DND-41 (cell line): ENCODE data around the gene MOB3B.

Source experiments
- ATAC-seq: fragments of 200-7000 bp; cut with Tn5 transposase; 3 replicates; pipeline ENCODE4 v1.9.1; 2021; ENCODE audit warnings: low read depth; ENCODE audit not compliant: insufficient read depth
- DNase-seq: peaks from one replicate; pipeline ENCODE4 v3.0.0-alpha.2; 2020
- H2AFZ ChIP-seq: 2 replicates; pipeline ENCODE4 v1.6.0; 2012; ENCODE audit warnings: low read depth, low read length
- H3K27ac ChIP-seq: 2 replicates; pipeline ENCODE4 v1.5.1; 2012; ENCODE audit warnings: low read length, inconsistent platforms
- H3K27me3 ChIP-seq: fragments of 200-600 bp; sonication (generic); 2 replicates; pipeline ENCODE4 v1.6.0; 2012; ENCODE audit warnings: low read length, mild to moderate bottlenecking, inconsistent platforms; ENCODE audit not compliant: insufficient read depth, poor library complexity
- H3K36me3 ChIP-seq: 2 replicates; pipeline ENCODE4 v1.5.1; 2012; ENCODE audit warnings: low read length, inconsistent platforms; ENCODE audit not compliant: insufficient read depth
- H3K4me1 ChIP-seq: 2 replicates; pipeline ENCODE4 v1.5.1; 2012; ENCODE audit warnings: mild to moderate bottlenecking, low read length; ENCODE audit not compliant: insufficient read depth
- H3K4me2 ChIP-seq: 2 replicates; pipeline ENCODE4 v1.6.0; 2012; ENCODE audit warnings: mild to moderate bottlenecking, moderate library complexity, low read length, inconsistent platforms; ENCODE audit not compliant: insufficient read depth
- H3K4me3 ChIP-seq, 2 experiments: fragments of 200-600 bp in 1 of 2; shearing (Covaris generic) in 1 of 2; 2 replicates each; pipeline ENCODE4 v1.5.1; 2012 to 2016; ENCODE audit warnings: inconsistent platforms in 2 of 2, low read length in 2 of 2, mild to moderate bottlenecking in 2 of 2, low read depth in 1 of 2, moderate library complexity in 1 of 2
- H3K79me2 ChIP-seq: 2 replicates; pipeline ENCODE4 v1.6.0; 2012; ENCODE audit warnings: low read length, inconsistent platforms; ENCODE audit not compliant: insufficient read depth
- H3K9ac ChIP-seq: 2 replicates; pipeline ENCODE4 v1.6.0; 2012; ENCODE audit warnings: low read depth, mild to moderate bottlenecking, inconsistent platforms, low read length, moderate library complexity
- H3K9me3 ChIP-seq: 2 replicates; pipeline ENCODE4 v1.5.1; 2012; ENCODE audit warnings: low read length, moderate library complexity, mild to moderate bottlenecking, inconsistent platforms; ENCODE audit not compliant: insufficient read depth, severe bottlenecking
- H4K20me1 ChIP-seq: 2 replicates; pipeline ENCODE4 v1.6.0; 2012; ENCODE audit warnings: low read length; ENCODE audit not compliant: insufficient read depth
- CTCF ChIP-seq: IDR thresholded peaks from 2 replicates; pipeline ENCODE4 v1.5.1; 2012; ENCODE audit warnings: borderline replicate concordance, low read length, moderate library complexity, mild to moderate bottlenecking; ENCODE audit not compliant: poor library complexity, severe bottlenecking; ENCODE audit errors: extremely low read depth
- EZH2 ChIP-seq: IDR thresholded peaks from 3 replicates; pipeline ENCODE4 v1.6.1; 2012; ENCODE audit warnings: borderline replicate concordance, low read depth, mild to moderate bottlenecking, moderate library complexity, low read length, inconsistent platforms; ENCODE audit not compliant: severe bottlenecking

The MOB3B gene

GRCh38 chr9:27472195-27472594 is 57.4 kb downstream of the MOB3B start:
- H3K4me1 ChIP-seq, result no peaks in the 10 kb centered on the region
- ATAC-seq (no peak), DNase-seq (no peak)
- no peaks in the 10 kb centered on the region for H3K36me3 ChIP-seq
- H3K27me3 ChIP-seq, result no peaks in the 10 kb centered on the region
- H4K20me1 ChIP-seq, result no peaks in the 10 kb centered on the region
- TF ChIP-seq CTCF, result no peak
- TF ChIP-seq EZH2, result no peak
- H2AFZ ChIP-seq, result no peak overlapping the region
- no peak overlapping the region for H3K4me2 ChIP-seq
- no peak overlapping the region for H3K27ac ChIP-seq
- no peaks in the 10 kb centered on the region for H3K79me2 ChIP-seq
- H3K9me3 ChIP-seq, result no peaks in the 10 kb centered on the region
- no peak overlapping the region for H3K9ac ChIP-seq
- H3K4me3 ChIP-seq, result no peak overlapping the region

- H3K79me2 ChIP-seq, result no peaks in the 10 kb centered on the region
- H3K4me3 ChIP-seq, result no peak overlapping the region
- no peaks in the 10 kb centered on the region for H3K36me3 ChIP-seq
- H3K4me1 ChIP-seq, result no peaks in the 10 kb centered on the region
- no peaks in the 10 kb centered on the region for H3K9me3 ChIP-seq
- ATAC-seq (no peak), DNase-seq (no peak)
- H3K27ac ChIP-seq, result no peak overlapping the region
- H3K4me2 ChIP-seq, result no peak overlapping the region
- TF ChIP-seq EZH2 (no peak), CTCF (no peak)
- no peaks in the 10 kb centered on the region for H3K27me3 ChIP-seq
- no peaks in the 10 kb centered on the region for H4K20me1 ChIP-seq
- no peak overlapping the region for H3K9ac ChIP-seq
- no peak overlapping the region for H2AFZ ChIP-seq
Observed at GRCh38 chr9:27471789-27472188, 57.8 kb downstream of the MOB3B start.

- no peak overlapping the region for H3K9ac ChIP-seq
- no peak for TF ChIP-seq EZH2
- TF ChIP-seq CTCF, result no peak
- no peaks in the 10 kb centered on the region for H3K4me1 ChIP-seq
- H3K36me3 ChIP-seq, result no peaks in the 10 kb centered on the region
- no peak for DNase-seq
- H3K9me3 ChIP-seq, result no peaks in the 10 kb centered on the region
- no peaks in the 10 kb centered on the region for H3K27me3 ChIP-seq
- no peak overlapping the region for H2AFZ ChIP-seq
- no peak overlapping the region for H3K27ac ChIP-seq
- H4K20me1 ChIP-seq, result no peaks in the 10 kb centered on the region
- no peak overlapping the region for H3K4me3 ChIP-seq
- ATAC-seq, result no peak
- no peaks in the 10 kb centered on the region for H3K79me2 ChIP-seq
- no peak overlapping the region for H3K4me2 ChIP-seq
Observed at GRCh38 chr9:27471366-27471765, 58.2 kb downstream of the MOB3B start.

GRCh38 chr9:27470291-27470856 is 59.2 kb downstream of the MOB3B start:
- no peaks in the 10 kb centered on the region for H3K27me3 ChIP-seq
- no peaks in the 10 kb centered on the region for H4K20me1 ChIP-seq
- no peak overlapping the region for H3K27ac ChIP-seq
- no peak overlapping the region for H2AFZ ChIP-seq
- TF ChIP-seq CTCF (no peak), EZH2 (no peak)
- no peaks in the 10 kb centered on the region for H3K36me3 ChIP-seq
- ATAC-seq (no peak), DNase-seq (no peak)
- H3K9ac ChIP-seq, result no peak overlapping the region
- no peak overlapping the region for H3K4me3 ChIP-seq
- H3K79me2 ChIP-seq, result no peaks in the 10 kb centered on the region
- no peak overlapping the region for H3K4me2 ChIP-seq
- no peaks in the 10 kb centered on the region for H3K4me1 ChIP-seq
- H3K9me3 ChIP-seq, result no peaks in the 10 kb centered on the region
